Thymus (tissue), 11 donors: ENCODE results near the gene APOM. TPM values are rescaled to one million over a fixed set of nuclear protein-coding genes. Genes with fewer than 3 reads are reported as not detected.

Experiments
- DNase-seq, 9 donors: peaks; one replicate each; pipeline ENCODE4 v3.0.0-alpha.2; 2013; ENCODE audit warnings: low spot score in 9 of 9, low read depth in 6 of 9, missing footprints in 1 of 9
- H3K27ac ChIP-seq, 2 donors: one replicate each; pipeline ENCODE4 v1.5.1; 2013; ENCODE audit warnings: control low read depth in 1 of 2, low read depth in 1 of 2, low read length in 1 of 2, mild to moderate bottlenecking in 1 of 2, moderate library complexity in 1 of 2
- H3K27me3 ChIP-seq, 2 donors: one replicate each; pipeline ENCODE4 v1.5.1; 2013; ENCODE audit warnings: low read length in 1 of 2; ENCODE audit not compliant: control insufficient read depth in 2 of 2, insufficient read depth in 1 of 2
- H3K36me3 ChIP-seq, 2 donors: one replicate each; pipeline ENCODE4 v1.5.1; 2013; ENCODE audit warnings: low read length in 1 of 2, mild to moderate bottlenecking in 1 of 2, moderate library complexity in 1 of 2; ENCODE audit not compliant: control insufficient read depth in 2 of 2, insufficient read depth in 2 of 2
- H3K4me1 ChIP-seq, 2 donors: one replicate each; pipeline ENCODE4 v1.5.1; 2013; ENCODE audit warnings: low read length in 2 of 2; ENCODE audit not compliant: control insufficient read depth in 2 of 2, insufficient read depth in 2 of 2
- H3K4me3 ChIP-seq, 2 donors: one replicate each; pipeline ENCODE4 v1.5.1; 2013; ENCODE audit warnings: low read length in 2 of 2, control low read depth in 1 of 2, mild to moderate bottlenecking in 1 of 2
- H3K9me3 ChIP-seq, 2 donors: one replicate each; pipeline ENCODE4 v1.5.1; 2013; ENCODE audit warnings: low read length in 1 of 2, mild to moderate bottlenecking in 1 of 2; ENCODE audit not compliant: control insufficient read depth in 2 of 2, insufficient read depth in 1 of 2
- WGBS: extraction: QIAGEN DNeasy Blood & Tissue Kit; methylation state at CpG from one replicate; pipeline ENCODE4 v1.1.7; 2013; 5-methylcytosine and 5-hydroxymethylcytosine counted together
- polyA plus RNA-seq: library from polyadenylated mRNA; stranded (reverse); fragments of 200-250 nt; gene quantifications from one replicate; pipeline ENCODE4 v1.2.3, GENCODE V29; 2013
- total RNA-seq: library from RNA; stranded (reverse); fragments of 120-200 nt; gene quantifications from one replicate; pipeline ENCODE4 v1.2.4, GENCODE V29; 2013
- donor health status: healthy.

Gene APOM
- total and polyA plus RNA-seq, 2 donors = 6.1 to 9.1 TPM

DNA sequence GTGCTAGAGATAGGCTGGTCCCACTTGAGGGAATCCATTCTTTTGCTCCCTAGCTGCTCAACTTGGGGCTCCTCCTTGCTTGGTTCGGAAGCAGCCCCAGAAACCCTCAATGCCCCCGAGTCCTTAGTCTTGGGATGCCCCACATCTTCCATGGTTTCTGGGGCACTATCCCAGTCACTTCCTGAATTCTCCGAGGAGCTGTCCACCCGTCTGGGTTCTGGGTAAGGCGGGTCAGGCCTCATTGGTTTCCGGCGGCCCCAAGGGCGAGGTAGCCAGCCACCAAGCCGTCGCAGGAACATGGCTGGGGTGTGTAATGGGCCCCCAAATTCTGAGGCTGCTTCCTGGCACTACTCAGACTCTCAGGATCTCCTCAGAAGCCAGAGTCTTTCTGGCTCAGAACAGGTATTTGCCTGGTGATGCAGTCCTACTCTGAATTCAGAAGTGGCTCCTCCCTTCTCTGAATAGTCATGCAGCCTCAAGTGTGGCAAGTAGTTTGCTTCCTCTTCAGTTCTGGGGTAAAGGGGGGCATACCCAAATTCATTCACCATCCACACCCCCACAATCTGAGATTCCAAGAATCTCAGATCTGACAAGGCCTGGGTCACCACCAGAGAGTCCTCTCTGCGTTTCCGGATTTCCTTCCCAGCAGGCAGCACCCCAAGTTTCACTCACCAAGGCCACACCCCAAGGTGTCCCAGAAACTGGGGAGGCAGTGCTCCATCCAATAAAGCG, 4.1 kb downstream of the APOM start:
- no peaks in the 10 kb centered on the region for H3K9me3 ChIP-seq
- H3K4me3 ChIP-seq = peak overlapping the region; percentile 84 to 90
- whole genome bisulfite sequencing = 50% methylated on average over 13 of the region's 13 CpGs
- peak overlapping the region; percentile 79 to 88 for H3K27ac ChIP-seq
- peak in 1 of 9 donors; percentile 60 for DNase-seq
- no peaks in the 10 kb centered on the region for H3K27me3 ChIP-seq
- peaks cover 41 to 65% of the 10 kb centered on the region in 2 donors for H3K4me1 ChIP-seq
- H3K36me3 ChIP-seq = peaks cover 18 to 54% of the 10 kb centered on the region in 2 donors

GRCh38 chr6:31660381-31661261, 4.9 kb downstream of the APOM start, which contains the start of gene C6orf47:
C6orf47 (minus strand) TSS chr6:31660778; CDS start chr6:31659947, 831 bp downstream.
- WGBS = 1% methylated on average over 52 of the region's 52 CpGs
- Histone ChIP-seq H3K4me3 (peak within 1 kb of the TSS; percentile 84 to 90), H3K27me3 (no peaks in the 10 kb centered on the region), H3K27ac (peak within 1 kb of the TSS; percentile 79 to 88), H3K9me3 (no peaks in the 10 kb centered on the region), H3K4me1 (peaks cover 41 to 65% of the 10 kb centered on the region in 2 donors), H3K36me3 (peaks cover 18 to 48% of the 10 kb centered on the region in 2 donors)
- peak in 6 of 9 donors; percentile 58 to 88 (median 74) for DNase-seq

DNA sequence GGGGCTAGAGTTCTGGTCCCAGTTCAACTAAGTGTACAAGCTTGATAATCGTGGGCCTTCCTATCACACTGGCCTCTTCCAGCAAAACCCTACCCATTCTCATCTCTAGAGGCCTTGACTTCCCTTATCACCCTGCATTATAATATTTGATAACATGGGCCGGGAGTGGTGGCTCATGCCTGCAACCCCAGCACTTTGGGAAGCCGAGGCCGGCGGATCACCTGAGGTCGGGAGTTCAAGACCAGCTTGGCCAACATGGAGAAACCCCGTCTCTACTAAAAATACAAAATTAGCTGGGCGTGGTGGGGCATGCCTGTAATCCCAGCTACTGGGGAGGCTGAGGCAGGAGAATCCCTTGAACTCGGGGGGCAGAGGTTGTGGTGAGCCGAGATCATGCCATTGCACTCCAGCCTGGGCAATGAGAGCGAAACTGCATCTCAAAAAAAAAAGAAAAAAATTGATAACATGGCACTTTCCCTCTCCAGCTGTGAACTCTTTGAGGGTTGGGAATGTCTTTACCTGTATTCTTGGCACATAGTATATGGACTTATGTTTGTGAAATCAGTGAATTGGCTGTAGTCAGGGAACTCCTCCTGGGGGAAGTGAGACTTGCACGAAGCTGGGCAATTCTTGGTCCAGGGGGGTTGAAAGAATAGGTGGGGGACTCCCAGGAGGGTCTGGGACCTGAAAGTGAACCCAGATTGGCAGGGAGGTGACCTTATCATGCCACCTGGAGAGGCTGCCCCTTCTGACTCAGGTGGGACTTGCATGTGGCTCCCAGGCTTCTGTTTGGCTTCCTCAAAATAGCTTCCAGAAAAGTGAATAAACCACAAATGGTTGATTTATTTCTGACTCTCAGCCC, 5.8 kb downstream of the APOM start:
- peaks cover 41 to 68% of the 10 kb centered on the region in 2 donors for H3K4me1 ChIP-seq
- peak overlapping the region in 1 of 2 donors; percentile 73 for H3K27ac ChIP-seq
- H3K36me3 ChIP-seq = peaks cover 18 to 44% of the 10 kb centered on the region in 2 donors
- DNase-seq = no peak
- no peaks in the 10 kb centered on the region for H3K27me3 ChIP-seq
- 95% methylated on average over 12 of the region's 12 CpGs for WGBS
- no peaks in the 10 kb centered on the region for H3K9me3 ChIP-seq
- H3K4me3 ChIP-seq = peak overlapping the region; percentile 84 to 90

- Histone ChIP-seq H3K27me3 (no peaks in the 10 kb centered on the region), H3K4me3 (peak overlapping the region in 1 of 2 donors; percentile 97), H3K27ac (no peak overlapping the region), H3K9me3 (no peaks in the 10 kb centered on the region), H3K36me3 (peaks cover 18 to 49% of the 10 kb centered on the region in 2 donors), H3K4me1 (peaks cover 45 to 75% of the 10 kb centered on the region in 2 donors)
- no peak for DNase-seq
- 96% methylated on average over 12 of the region's 12 CpGs for WGBS
Observed at GRCh38 chr6:31662124-31662723, 6.5 kb downstream of the APOM start.

- no peak for DNase-seq
- no peaks in the 10 kb centered on the region for H3K9me3 ChIP-seq
- H3K4me1 ChIP-seq = peaks cover 48 to 72% of the 10 kb centered on the region in 2 donors
- 83% methylated on average over 9 of the region's 9 CpGs for WGBS
- peak overlapping the region; percentile 91 to 97 for H3K4me3 ChIP-seq
- peaks cover 17 to 52% of the 10 kb centered on the region in 2 donors for H3K36me3 ChIP-seq
- peak overlapping the region; percentile 97 to 99 for H3K27ac ChIP-seq
- H3K27me3 ChIP-seq = no peaks in the 10 kb centered on the region
Observed at GRCh38 chr6:31663126-31663960, 7.6 kb downstream of the APOM start.

DNA sequence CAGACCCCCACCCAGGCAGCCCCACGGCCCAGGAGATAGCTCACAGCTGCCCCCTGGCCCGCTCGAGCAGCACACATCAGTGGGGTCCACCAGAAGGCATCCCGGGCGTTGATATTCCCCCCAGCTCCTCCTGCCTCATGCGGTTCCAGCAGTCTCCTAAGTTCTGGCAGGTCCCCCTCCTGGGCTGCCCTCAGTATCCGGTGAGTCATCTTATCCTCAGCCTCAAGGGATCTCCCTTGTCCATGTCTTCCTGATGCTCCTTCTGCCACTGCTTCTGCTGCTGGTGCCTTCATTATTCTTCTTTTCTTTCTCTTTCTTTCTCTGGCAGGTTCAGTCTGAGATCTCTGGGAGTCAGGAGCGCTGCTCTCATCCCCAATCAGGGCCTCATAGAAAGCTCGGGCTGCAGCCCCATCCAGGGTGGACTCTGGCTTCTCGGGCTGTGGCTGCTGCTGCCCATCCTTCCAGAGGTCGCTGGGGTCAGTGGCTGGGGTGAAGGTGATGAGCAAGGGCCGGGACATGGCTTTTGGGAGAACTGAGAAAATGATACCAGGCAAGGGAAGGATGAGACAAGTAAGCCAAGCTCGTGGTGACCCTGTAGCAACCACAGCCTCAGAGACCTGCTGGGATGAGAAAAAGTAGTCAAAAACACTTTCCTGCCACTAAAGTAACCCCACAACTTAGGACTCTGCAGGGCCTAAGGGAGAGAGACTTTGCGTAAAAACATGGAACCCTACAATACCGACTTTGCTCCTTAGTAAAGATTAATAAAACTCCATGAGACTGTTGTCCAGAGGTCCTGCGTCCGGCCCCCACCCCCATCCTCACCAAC, 8.5 kb downstream of the APOM start:
- peaks cover 42 to 67% of the 10 kb centered on the region in 2 donors for H3K4me1 ChIP-seq
- peak in 1 of 9 donors; percentile 46 for DNase-seq
- H3K36me3 ChIP-seq = peaks cover 24 to 54% of the 10 kb centered on the region in 2 donors
- WGBS = 36% methylated on average over 17 of the region's 17 CpGs
- peak overlapping the region; percentile 97 to 99 for H3K27ac ChIP-seq
- H3K4me3 ChIP-seq = peak overlapping the region; percentile 91 to 97
- no peaks in the 10 kb centered on the region for H3K27me3 ChIP-seq
- no peaks in the 10 kb centered on the region for H3K9me3 ChIP-seq

- Histone ChIP-seq H3K27ac (peak within 1 kb of the TSS; percentile 97 to 99), H3K9me3 (no peaks in the 10 kb centered on the region), H3K27me3 (no peaks in the 10 kb centered on the region), H3K4me1 (peaks cover 35 to 59% of the 10 kb centered on the region in 2 donors), H3K4me3 (peak within 1 kb of the TSS; percentile 91 to 97), H3K36me3 (peaks cover 32 to 60% of the 10 kb centered on the region in 2 donors)
- peak; percentile 82 to 98 (median 92) for DNase-seq
- under 1% methylated on average over 39 of the region's 39 CpGs for WGBS
Observed at GRCh38 chr6:31664790-31665500, 9.3 kb downstream of the APOM start, which contains the start of gene GPANK1. GPANK1 (minus strand) TSS chr6:31664997; CDS start chr6:31664478, 519 bp downstream.
